PC-3 (cell line): ENCODE results near the gene IQSEC3. TPM values are rescaled to one million over a fixed set of nuclear protein-coding genes. Genes with fewer than 3 reads are reported as not detected.

Experiments used
- ATAC-seq: fragments of 200-7000 bp; cut with Tn5 transposase; 2 replicates; pipeline ENCODE4 v1.9.1; 2020; ENCODE audit warnings: mild to moderate bottlenecking, moderate library complexity
- BruUV-seq: library from RNA; stranded (reverse); fragments of 400-500 nt; replicated peaks from 2 replicates; lab custom pipeline; 2021; lab: Mats Ljungman, UMichigan
- CTCF ChIA-PET: fragments of 300-600 bp; sonication (Branson Sonifier 250); formaldehyde crosslinking; loops from one replicate; lab custom pipeline; 2022; ENCODE audit warnings: antibody characterized with exemption; lab: Charles Lee
- POLR2A ChIA-PET: fragments of 300-600 bp; sonication (Branson Sonifier 250); formaldehyde crosslinking; loops from one replicate; lab custom pipeline; 2022; ENCODE audit warnings: antibody characterized with exemption; ENCODE audit not compliant: unreplicated experiment; lab: Charles Lee
- DNase-seq: peaks from one replicate; pipeline ENCODE4 v3.0.0-alpha.2; 2015
- H2AFZ ChIP-seq: fragments of 300-600 bp; sonication (generic); 2 replicates; pipeline ENCODE4 v1.6.0; 2016; ENCODE audit warnings: antibody characterized with exemption, low read length
- H3F3A ChIP-seq: fragments of 300-600 bp; sonication (generic); one replicate; pipeline ENCODE4 v1.6.0; 2017; ENCODE audit warnings: antibody characterized with exemption, low read length, control low read depth, mild to moderate bottlenecking; ENCODE audit not compliant: unreplicated experiment
- H3K27ac ChIP-seq: fragments of 300-600 bp; sonication (generic); 2 replicates; pipeline ENCODE4 v1.5.1; 2016; ENCODE audit warnings: mild to moderate bottlenecking, low read length
- H3K27me3 ChIP-seq: fragments of 300-600 bp; sonication (generic); 2 replicates; pipeline ENCODE4 v1.6.1; 2016; ENCODE audit warnings: low read length, mixed read lengths
- H3K36me3 ChIP-seq: fragments of 300-600 bp; sonication (generic); 2 replicates; pipeline ENCODE4 v1.6.1; 2016; ENCODE audit warnings: low read depth, mixed run types, low read length, mixed read lengths
- H3K4me1 ChIP-seq: fragments of 300-600 bp; sonication (generic); 2 replicates; pipeline ENCODE4 v1.5.1; 2016; ENCODE audit warnings: low read length; ENCODE audit not compliant: insufficient read depth
- H3K4me2 ChIP-seq: fragments of 300-600 bp; sonication (generic); 2 replicates; pipeline ENCODE4 v1.6.0; 2016; ENCODE audit warnings: low read length
- H3K4me3 ChIP-seq: fragments of 300-600 bp; sonication (generic); 2 replicates; pipeline ENCODE4 v1.5.1; 2016; ENCODE audit warnings: mild to moderate bottlenecking, low read length, mixed read lengths
- H3K79me2 ChIP-seq: fragments of 300-600 bp; sonication (generic); 2 replicates; pipeline ENCODE4 v1.6.1; 2017; ENCODE audit warnings: low read length, mixed read lengths
- H3K9ac ChIP-seq: fragments of 300-600 bp; sonication (generic); 2 replicates; pipeline ENCODE4 v1.6.0; 2016; ENCODE audit warnings: mild to moderate bottlenecking, low read length
- H3K9me2 ChIP-seq: fragments of 300-600 bp; sonication (generic); replicated peaks from 2 replicates; pipeline ENCODE4 v1.6.1; 2016; ENCODE audit warnings: mixed run types, low read length, mixed read lengths
- H3K9me3 ChIP-seq: fragments of 300-600 bp; sonication (generic); 2 replicates; pipeline ENCODE4 v1.6.1; 2016; ENCODE audit warnings: low read length, mixed read lengths
- H4K20me1 ChIP-seq: fragments of 300-600 bp; sonication (generic); 2 replicates; pipeline ENCODE4 v1.6.1; 2016; ENCODE audit warnings: low read length, mixed read lengths
- EZH2 ChIP-seq: fragments of 300-600 bp; sonication (generic); IDR thresholded peaks from one replicate; pipeline ENCODE4 v1.6.1; 2017; ENCODE audit warnings: antibody characterized with exemption, mild to moderate bottlenecking, low read length; ENCODE audit not compliant: unreplicated experiment
- EZH2phosphoT487 ChIP-seq: fragments of 300-600 bp; sonication (generic); IDR thresholded peaks from 2 replicates; pipeline ENCODE4 v1.6.1; 2018; ENCODE audit warnings: mild to moderate bottlenecking, antibody characterized with exemption, low read length, borderline replicate concordance
- intact Hi-C: fragments of 100-400 bp; cut with micrococcal nuclease; formaldehyde crosslinking; loops from 2 replicates; pipeline ENCODE4 v1.9.0; 2023
- total RNA-seq: library from RNA; depleted of rRNA; stranded (reverse); fragments of >200 nt; gene quantifications from 2 replicates; pipeline ENCODE4 v1.2.3, GENCODE V29; 2014
- TF ChIP-seq, protein P1 (sequence below): fragments of 300-600 bp; sonication (generic); conservative IDR thresholded peaks from 2 replicates; pipeline ENCODE4 v1.5.1; 2017; ENCODE audit warnings: antibody characterized with exemption, low read depth, mild to moderate bottlenecking, low read length

Gene IQSEC3
- total RNA-seq, 1 experiment from 2014 or later = 0.11 TPM

DNA sequence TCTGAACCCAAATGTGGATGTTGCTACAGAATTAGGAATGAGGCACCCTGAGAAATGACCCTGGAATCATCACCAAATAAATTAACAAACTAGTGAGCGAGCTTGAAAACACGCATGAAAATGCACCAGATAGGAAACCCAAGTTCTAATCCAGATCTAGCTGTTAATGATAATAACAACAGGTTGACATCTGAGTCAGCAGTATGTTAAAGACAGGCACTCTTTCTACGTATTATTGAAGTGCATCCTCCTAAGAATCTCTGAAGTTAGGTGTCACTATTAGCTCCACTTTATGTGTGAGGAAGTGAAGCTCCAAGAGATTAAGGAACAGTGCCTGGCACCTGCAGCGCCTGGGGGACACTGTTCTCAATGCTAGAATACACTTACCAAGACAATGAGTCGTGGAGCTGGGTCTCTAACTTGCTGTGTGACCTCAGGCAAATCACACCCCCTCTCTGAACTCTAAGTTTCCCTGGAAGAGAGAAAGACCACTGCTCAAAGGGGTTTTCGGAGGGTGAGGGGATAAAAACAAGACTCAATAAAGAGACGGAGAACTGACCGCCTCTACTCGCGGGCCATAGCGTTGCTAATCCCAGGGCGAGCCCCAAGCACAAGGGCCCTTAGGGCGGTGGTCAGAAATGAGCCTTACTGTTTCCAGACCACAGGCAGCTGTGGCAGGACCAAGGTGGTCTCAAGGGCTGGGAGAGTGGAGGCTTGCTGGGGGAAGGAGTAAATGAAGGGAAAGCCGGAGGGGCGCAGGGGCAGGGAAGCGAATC is 145.3 kb downstream of the IQSEC3 start:
- Histone ChIP-seq H3K4me3 (no peak overlapping the region), H3K36me3 (no peaks in the 10 kb centered on the region), H3K79me2 (no peaks in the 10 kb centered on the region), H3K9ac (no peak overlapping the region), H2AFZ (no peak overlapping the region), H3K4me1 (no peaks in the 10 kb centered on the region), H3K27me3 (peaks cover 37% of the 10 kb centered on the region), H3K27ac (no peak overlapping the region), H3K9me2 (no peaks in the 10 kb centered on the region), H4K20me1 (no peaks in the 10 kb centered on the region), H3K9me3 (no peaks in the 10 kb centered on the region), H3F3A (no peaks in the 10 kb centered on the region), H3K4me2 (no peak overlapping the region)
- POLR2A ChIA-PET = no interaction called here
- no peak for ATAC-seq
- DNase-seq = no peak
- intact Hi-C loops = no loop called here
- TF ChIP-seq EZH2 (no peak), EZH2phosphoT487 (no peak)
- TF ChIP-seq, protein P1, sequence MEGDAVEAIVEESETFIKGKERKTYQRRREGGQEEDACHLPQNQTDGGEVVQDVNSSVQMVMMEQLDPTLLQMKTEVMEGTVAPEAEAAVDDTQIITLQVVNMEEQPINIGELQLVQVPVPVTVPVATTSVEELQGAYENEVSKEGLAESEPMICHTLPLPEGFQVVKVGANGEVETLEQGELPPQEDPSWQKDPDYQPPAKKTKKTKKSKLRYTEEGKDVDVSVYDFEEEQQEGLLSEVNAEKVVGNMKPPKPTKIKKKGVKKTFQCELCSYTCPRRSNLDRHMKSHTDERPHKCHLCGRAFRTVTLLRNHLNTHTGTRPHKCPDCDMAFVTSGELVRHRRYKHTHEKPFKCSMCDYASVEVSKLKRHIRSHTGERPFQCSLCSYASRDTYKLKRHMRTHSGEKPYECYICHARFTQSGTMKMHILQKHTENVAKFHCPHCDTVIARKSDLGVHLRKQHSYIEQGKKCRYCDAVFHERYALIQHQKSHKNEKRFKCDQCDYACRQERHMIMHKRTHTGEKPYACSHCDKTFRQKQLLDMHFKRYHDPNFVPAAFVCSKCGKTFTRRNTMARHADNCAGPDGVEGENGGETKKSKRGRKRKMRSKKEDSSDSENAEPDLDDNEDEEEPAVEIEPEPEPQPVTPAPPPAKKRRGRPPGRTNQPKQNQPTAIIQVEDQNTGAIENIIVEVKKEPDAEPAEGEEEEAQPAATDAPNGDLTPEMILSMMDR = no peak
- CTCF ChIA-PET = no interaction called here
- BruUV-seq = no TSS peak

DNA sequence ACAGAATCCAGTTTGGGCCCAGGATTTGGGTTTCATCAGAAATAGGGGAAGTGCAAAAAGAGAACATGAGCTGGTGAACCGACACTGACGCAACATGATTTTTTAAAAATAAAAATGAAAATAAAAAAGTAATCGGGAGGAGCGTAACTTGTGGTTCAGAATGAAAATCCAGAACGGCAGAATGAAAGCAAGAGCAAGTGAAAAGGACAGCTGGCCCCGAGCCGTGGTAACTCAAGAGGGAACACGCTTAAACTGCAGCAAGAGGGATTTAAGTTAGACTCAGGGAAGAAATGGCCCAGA is 145.8 kb downstream of the IQSEC3 start:
- intact Hi-C loops = no loop called here
- Histone ChIP-seq H3K27ac (no peak overlapping the region), H4K20me1 (no peaks in the 10 kb centered on the region), H3K79me2 (no peaks in the 10 kb centered on the region), H3F3A (no peaks in the 10 kb centered on the region), H3K9me2 (no peaks in the 10 kb centered on the region), H3K4me3 (no peak overlapping the region), H3K27me3 (peaks cover 37% of the 10 kb centered on the region), H3K4me2 (no peak overlapping the region), H3K4me1 (no peaks in the 10 kb centered on the region), H2AFZ (no peak overlapping the region), H3K9ac (no peak overlapping the region), H3K9me3 (no peaks in the 10 kb centered on the region), H3K36me3 (no peaks in the 10 kb centered on the region)
- DNase-seq = no peak
- TF ChIP-seq, protein P1 = no peak
- TF ChIP-seq EZH2phosphoT487 (no peak), EZH2 (no peak)
- no TSS peak for BruUV-seq
- POLR2A ChIA-PET = no interaction called here
- CTCF ChIA-PET = no interaction called here
- ATAC-seq = no peak

DNA sequence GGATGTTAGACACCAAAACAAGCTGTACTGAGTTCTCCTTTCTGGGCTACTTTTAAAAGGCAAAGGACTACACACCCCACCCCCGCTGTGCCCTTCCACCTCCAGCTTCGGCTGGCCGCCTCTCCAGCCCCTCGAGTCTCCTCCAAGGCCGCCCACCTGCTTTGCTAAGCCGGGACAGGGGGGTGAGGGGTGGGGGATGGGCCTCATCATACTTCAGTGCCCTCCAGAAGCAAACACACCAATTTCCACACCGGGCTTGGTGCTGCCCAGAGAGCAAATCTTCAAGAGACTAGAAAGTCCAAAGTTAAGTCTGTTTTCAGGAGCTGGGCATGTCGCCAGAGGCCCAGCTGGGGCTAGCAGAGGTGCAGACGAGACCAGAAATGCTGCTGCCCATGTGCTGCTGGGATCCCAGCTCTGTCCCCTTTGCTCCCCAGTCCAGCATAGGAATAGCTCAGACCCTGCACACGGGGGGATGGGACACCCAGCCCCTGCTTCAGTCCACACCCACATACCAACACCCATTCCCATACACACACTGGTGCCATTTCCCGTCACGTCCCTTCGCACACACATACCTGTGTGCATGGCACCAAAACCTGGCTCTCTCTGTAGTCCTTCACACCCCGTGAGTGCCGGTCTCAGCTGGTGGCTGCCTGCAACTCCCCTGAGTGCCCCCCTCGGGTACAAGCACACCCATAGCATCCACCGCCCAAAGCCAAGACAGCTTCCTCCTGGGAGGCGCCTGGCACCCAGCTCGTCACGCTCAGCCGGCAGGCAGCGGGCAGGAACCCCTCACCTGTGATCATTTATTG is 146.4 kb downstream of the IQSEC3 start:
- Histone ChIP-seq H3K27me3 (peaks cover 35% of the 10 kb centered on the region), H3K79me2 (no peaks in the 10 kb centered on the region), H2AFZ (peak overlapping the region; percentile 15; the same call in 1 of the 2 replicates), H3K9me2 (no peaks in the 10 kb centered on the region), H3K9me3 (no peaks in the 10 kb centered on the region), H3F3A (no peaks in the 10 kb centered on the region), H3K36me3 (no peaks in the 10 kb centered on the region), H3K4me1 (no peaks in the 10 kb centered on the region), H3K4me2 (peak overlapping the region; percentile 60), H3K4me3 (peak overlapping the region; percentile 42), H3K27ac (no peak overlapping the region), H3K9ac (no peak overlapping the region), H4K20me1 (no peaks in the 10 kb centered on the region)
- POLR2A ChIA-PET = no interaction called here
- BruUV-seq = no TSS peak
- DNase-seq (no peak), ATAC-seq (no peak)
- CTCF ChIA-PET = no interaction called here
- intact Hi-C loops = no loop called here
- TF ChIP-seq EZH2phosphoT487 (no peak), EZH2 (no peak)
- TF ChIP-seq, protein P1 = no peak
